Endothelial cell of umbilical vein (primary cell): Measurements from ENCODE around the gene SOX21. TPM values are rescaled to one million over a fixed set of nuclear protein-coding genes. Genes with fewer than 3 reads are reported as not detected.

Source experiments
- BruUV-seq: library from RNA; stranded (reverse); fragments of 400-500 nt; replicated peaks from 2 replicates; lab custom pipeline; 2021; lab: Mats Ljungman, UMichigan
- CTCF ChIA-PET: fragments of 300-600, 350-600 bp; sonication (Branson Sonifier 250); formaldehyde crosslinking; loops from one replicate; lab custom pipeline; 2021; ENCODE audit warnings: antibody characterized with exemption, inconsistent platforms; lab: Charles Lee
- POLR2A ChIA-PET: fragments of 300-600, 350-600 bp; sonication (Branson Sonifier 250); formaldehyde crosslinking; loops from one replicate; lab custom pipeline; 2021; ENCODE audit warnings: antibody characterized with exemption, inconsistent platforms; lab: Charles Lee
- DNase-seq: peaks from one replicate; pipeline ENCODE4 v3.0.0-alpha.2; 2011; ENCODE audit warnings: low read depth, low spot score
- FAIRE-seq: peaks from 2 replicates; lab custom pipeline; 2011; peaks lifted over from hg19 to GRCh38; lab: Jason Lieb, UNC
- H2AFZ ChIP-seq: 2 replicates; pipeline ENCODE4 v1.6.0; 2012; ENCODE audit warnings: low read depth, low read length, control low read depth, inconsistent platforms
- H3K27ac ChIP-seq: 2 replicates; pipeline ENCODE4 v1.5.1; 2011; ENCODE audit warnings: low read depth, mild to moderate bottlenecking, control low read depth, low read length, moderate library complexity; ENCODE audit not compliant: insufficient read depth
- H3K27me3 ChIP-seq, 2 experiments: 2 replicates each; pipeline versions ENCODE4 v1.6.0 to v1.6.1; 2011; ENCODE audit warnings: low read length in 2 of 2, mixed read lengths in 1 of 2; ENCODE audit not compliant: control insufficient read depth in 2 of 2, insufficient read depth in 2 of 2
- H3K36me3 ChIP-seq, 2 experiments: 2 replicates in 1 of 2; 3 replicates in 1 of 2; pipeline ENCODE4 v1.5.1; 2011; ENCODE audit warnings: low read length in 2 of 2, mild to moderate bottlenecking in 1 of 2, moderate library complexity in 1 of 2; ENCODE audit not compliant: control insufficient read depth in 2 of 2, insufficient read depth in 2 of 2; ENCODE audit errors: extremely low read depth in 1 of 2
- H3K4me1 ChIP-seq: 3 replicates; pipeline ENCODE4 v1.5.1; 2011; ENCODE audit warnings: mild to moderate bottlenecking, low read length; ENCODE audit not compliant: control insufficient read depth, insufficient read depth; ENCODE audit errors: extremely low read depth
- H3K4me2 ChIP-seq: 2 replicates; pipeline ENCODE4 v1.6.1; 2011; ENCODE audit warnings: low read length, control low read depth, mixed read lengths; ENCODE audit not compliant: insufficient read depth
- H3K4me3 ChIP-seq, 3 experiments: fragments of 200-600 bp in 1 of 3; sonication (generic), shearing (Covaris generic) in 1 of 3; replicated peaks in 1 of 3; 2 replicates each; pipeline ENCODE4 v1.5.1; 2011 to 2016; ENCODE audit warnings: control low read depth in 3 of 3, low read length in 3 of 3, mild to moderate bottlenecking in 2 of 3, inconsistent platforms in 1 of 3, low read depth in 1 of 3, moderate library complexity in 1 of 3; ENCODE audit not compliant: insufficient read depth in 1 of 3
- H3K79me2 ChIP-seq: 2 replicates; pipeline ENCODE4 v1.6.0; 2012; ENCODE audit warnings: low read length, inconsistent platforms; ENCODE audit not compliant: control insufficient read depth, insufficient read depth
- H3K9ac ChIP-seq: replicated peaks from 2 replicates; pipeline ENCODE3; 2011; ENCODE audit warnings: low read length, control low read depth; ENCODE audit not compliant: insufficient read depth; ENCODE audit errors: extremely low read depth
- H3K9me1 ChIP-seq: replicated peaks from 3 replicates; pipeline ENCODE4 v1.6.0; 2011; ENCODE audit warnings: mild to moderate bottlenecking, low read length; ENCODE audit not compliant: control insufficient read depth, insufficient read depth; ENCODE audit errors: extremely low read depth
- H3K9me3 ChIP-seq: replicated peaks from 2 replicates; pipeline ENCODE4 v1.5.1; 2012; ENCODE audit warnings: low read length, inconsistent platforms; ENCODE audit not compliant: control insufficient read depth, insufficient read depth
- H4K20me1 ChIP-seq: replicated peaks from 2 replicates; pipeline ENCODE3; 2011; ENCODE audit warnings: mild to moderate bottlenecking, low read length; ENCODE audit not compliant: control insufficient read depth, insufficient read depth; ENCODE audit errors: extremely low read depth
- EZH2 ChIP-seq: IDR thresholded peaks from 2 replicates; pipeline ENCODE4 v1.6.1; 2012; ENCODE audit warnings: borderline replicate concordance, low read depth, mild to moderate bottlenecking, moderate library complexity, low read length, inconsistent platforms; ENCODE audit not compliant: severe bottlenecking
- FOS ChIP-seq: IDR thresholded peaks from 2 replicates; pipeline ENCODE4 v1.6.1; 2011; ENCODE audit warnings: mild to moderate bottlenecking, low read length, moderate library complexity, borderline replicate concordance; ENCODE audit not compliant: insufficient read depth
- GATA2 ChIP-seq: IDR thresholded peaks from 2 replicates; pipeline ENCODE4 v1.7.0; 2011; ENCODE audit warnings: low read depth, mild to moderate bottlenecking, moderate library complexity, mixed read lengths, low read length; ENCODE audit not compliant: insufficient read length, insufficient read depth
- MYC ChIP-seq: IDR thresholded peaks from one replicate; pipeline ENCODE4 v1.6.1; 2011; ENCODE audit warnings: mild to moderate bottlenecking, low read depth, low read length
- POLR2A ChIP-seq: IDR thresholded peaks from 2 replicates; pipeline ENCODE4 v1.6.1; 2012; ENCODE audit warnings: low read depth, mild to moderate bottlenecking, control low read depth, low read length
- POLR2AphosphoS5 ChIP-seq: IDR thresholded peaks from 2 replicates; pipeline ENCODE4 v1.6.1; 2012; ENCODE audit warnings: low read depth, mild to moderate bottlenecking, control low read depth, low read length, moderate library complexity; ENCODE audit not compliant: insufficient read depth
- dilution Hi-C: fragments of 300-500 bp; cut with MboI; formaldehyde crosslinking; loops from one replicate; pipeline ENCODE4 v1.15.0; 2019; ENCODE audit warnings: low sequenced_read_pairs; ENCODE audit not compliant: extremely low pct_ligation_motif_present
- intact Hi-C: fragments of 100-400 bp; cut with micrococcal nuclease; formaldehyde crosslinking; loops from one replicate; pipeline ENCODE4 v1.10.0; 2022
- polyA plus RNA-seq, 4 experiments: library from polyadenylated mRNA; depleted of rRNA in 3 of 4; stranded (reverse) in 3 of 4; unstranded in 1 of 4; fragments of >200 nt; gene quantifications; 2 replicates each; pipeline versions ENCODE4 v1.2.1 to v1.2.3, GENCODE V29; 2011 to 2012; ENCODE audit warnings: missing spikeins in 1 of 4
- total RNA-seq: library from RNA; stranded (reverse); gene quantifications from 2 replicates; pipeline ENCODE4 v1.2.3, GENCODE V29; 2021
- TF ChIP-seq, protein P1 (sequence below): IDR thresholded peaks from 2 replicates; pipeline ENCODE4 v1.6.1; 2011; ENCODE audit not compliant: insufficient read depth, insufficient read length
- TF ChIP-seq, protein P2 (sequence below), 2 donors: IDR thresholded peaks; 1 replicate in 1 of 2; 2 replicates in 1 of 2; pipeline ENCODE4 v1.5.1; 2011; ENCODE audit warnings: low read length in 2 of 2, mild to moderate bottlenecking in 2 of 2, moderate library complexity in 2 of 2, control low read depth in 1 of 2, inconsistent platforms in 1 of 2, low read depth in 1 of 2; ENCODE audit not compliant: insufficient read depth in 1 of 2; ENCODE audit errors: extremely low read depth in 1 of 2

SOX21 gene
- total and polyA plus RNA-seq, 2 donors (not counting 3 experiments of a cell fraction or from before 2014, with no cell fraction given), result not detected

DNA sequence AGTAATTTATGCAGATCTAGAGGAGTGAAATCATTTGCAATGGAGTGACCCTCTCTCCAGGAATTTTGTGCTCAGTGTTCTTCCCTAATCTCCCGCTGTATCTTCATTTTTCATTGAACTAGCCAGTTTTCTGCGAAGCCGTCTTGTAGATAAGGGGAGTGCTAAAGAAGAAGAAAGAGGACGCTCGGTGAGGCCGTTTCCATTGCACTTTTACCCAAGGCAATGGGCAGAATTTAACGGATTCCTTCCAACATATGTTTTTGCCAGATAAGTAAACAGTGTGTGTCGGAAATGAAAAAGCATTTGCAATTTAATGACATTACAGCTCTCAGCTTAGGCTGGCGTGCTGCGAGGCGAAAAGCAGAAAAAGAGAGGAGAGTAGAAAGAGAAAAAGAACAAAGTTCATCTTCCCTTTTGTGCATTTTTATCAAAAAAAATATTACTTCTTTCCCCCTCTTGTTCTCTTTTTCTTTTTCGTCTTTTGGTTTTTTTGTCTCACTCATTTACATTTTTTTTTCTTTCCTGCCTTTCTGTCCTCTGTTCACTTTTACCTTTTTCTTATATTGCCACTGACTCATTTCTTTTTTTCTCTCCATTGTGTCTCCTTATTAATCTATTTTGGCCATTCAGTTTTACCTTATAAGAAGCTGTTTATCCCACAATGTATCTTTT lies 49.9 kb downstream of the SOX21 start:
- no peak overlapping the region for H3K4me3 ChIP-seq
- no peaks in the 10 kb centered on the region for H3K9me3 ChIP-seq
- H3K79me2 ChIP-seq, result no peaks in the 10 kb centered on the region
- POLR2A ChIA-PET, result no interaction called here
- FAIRE-seq (no peak), DNase-seq (no peak)
- no peak overlapping the region for H3K4me2 ChIP-seq
- intact Hi-C loops (no loop called here), dilution Hi-C loops (no loop called here)
- no peak overlapping the region for H3K27ac ChIP-seq
- no peaks in the 10 kb centered on the region for H3K9me1 ChIP-seq
- H3K36me3 ChIP-seq, result no peaks in the 10 kb centered on the region
- H3K4me1 ChIP-seq, result peaks cover 21% of the 10 kb centered on the region
- no peak overlapping the region for H2AFZ ChIP-seq
- TF ChIP-seq EZH2 (no peak), POLR2AphosphoS5 (no peak), FOS (no peak), GATA2 (no peak), POLR2A (no peak), MYC (no peak)
- TF ChIP-seq, protein P1, sequence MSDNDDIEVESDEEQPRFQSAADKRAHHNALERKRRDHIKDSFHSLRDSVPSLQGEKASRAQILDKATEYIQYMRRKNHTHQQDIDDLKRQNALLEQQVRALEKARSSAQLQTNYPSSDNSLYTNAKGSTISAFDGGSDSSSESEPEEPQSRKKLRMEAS, result no peak
- TF ChIP-seq, protein P2, sequence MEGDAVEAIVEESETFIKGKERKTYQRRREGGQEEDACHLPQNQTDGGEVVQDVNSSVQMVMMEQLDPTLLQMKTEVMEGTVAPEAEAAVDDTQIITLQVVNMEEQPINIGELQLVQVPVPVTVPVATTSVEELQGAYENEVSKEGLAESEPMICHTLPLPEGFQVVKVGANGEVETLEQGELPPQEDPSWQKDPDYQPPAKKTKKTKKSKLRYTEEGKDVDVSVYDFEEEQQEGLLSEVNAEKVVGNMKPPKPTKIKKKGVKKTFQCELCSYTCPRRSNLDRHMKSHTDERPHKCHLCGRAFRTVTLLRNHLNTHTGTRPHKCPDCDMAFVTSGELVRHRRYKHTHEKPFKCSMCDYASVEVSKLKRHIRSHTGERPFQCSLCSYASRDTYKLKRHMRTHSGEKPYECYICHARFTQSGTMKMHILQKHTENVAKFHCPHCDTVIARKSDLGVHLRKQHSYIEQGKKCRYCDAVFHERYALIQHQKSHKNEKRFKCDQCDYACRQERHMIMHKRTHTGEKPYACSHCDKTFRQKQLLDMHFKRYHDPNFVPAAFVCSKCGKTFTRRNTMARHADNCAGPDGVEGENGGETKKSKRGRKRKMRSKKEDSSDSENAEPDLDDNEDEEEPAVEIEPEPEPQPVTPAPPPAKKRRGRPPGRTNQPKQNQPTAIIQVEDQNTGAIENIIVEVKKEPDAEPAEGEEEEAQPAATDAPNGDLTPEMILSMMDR (IDR thresholded peaks at IDR 0.05; ENCODE audit: extremely low read depth in 1 of 2, insufficient read depth in 1 of 2, low read depth in 1 of 2, low read length in 2 of 2), result no peak
- BruUV-seq, result no TSS peak
- CTCF ChIA-PET, result interaction anchor here (3.2 kb wide), 1 partner anchor 11 kb away, joined by 37 read pairs; no protein-coding TSS in a partner anchor
- H4K20me1 ChIP-seq, result no peaks in the 10 kb centered on the region
- H3K27me3 ChIP-seq, result peaks cover 0 to 3% of the 10 kb centered on the region in 2 experiments
- H3K9ac ChIP-seq, result no peak overlapping the region
